Measurements from ENCODE around the gene RPL14. TPM values are rescaled to one million over a fixed set of nuclear protein-coding genes. Genes with fewer than 3 reads are reported as not detected.

Gene RPL14
- polyA plus RNA-seq, 4 donors, result 1,014 to 1,543 (median 1,365) TPM

DNA sequence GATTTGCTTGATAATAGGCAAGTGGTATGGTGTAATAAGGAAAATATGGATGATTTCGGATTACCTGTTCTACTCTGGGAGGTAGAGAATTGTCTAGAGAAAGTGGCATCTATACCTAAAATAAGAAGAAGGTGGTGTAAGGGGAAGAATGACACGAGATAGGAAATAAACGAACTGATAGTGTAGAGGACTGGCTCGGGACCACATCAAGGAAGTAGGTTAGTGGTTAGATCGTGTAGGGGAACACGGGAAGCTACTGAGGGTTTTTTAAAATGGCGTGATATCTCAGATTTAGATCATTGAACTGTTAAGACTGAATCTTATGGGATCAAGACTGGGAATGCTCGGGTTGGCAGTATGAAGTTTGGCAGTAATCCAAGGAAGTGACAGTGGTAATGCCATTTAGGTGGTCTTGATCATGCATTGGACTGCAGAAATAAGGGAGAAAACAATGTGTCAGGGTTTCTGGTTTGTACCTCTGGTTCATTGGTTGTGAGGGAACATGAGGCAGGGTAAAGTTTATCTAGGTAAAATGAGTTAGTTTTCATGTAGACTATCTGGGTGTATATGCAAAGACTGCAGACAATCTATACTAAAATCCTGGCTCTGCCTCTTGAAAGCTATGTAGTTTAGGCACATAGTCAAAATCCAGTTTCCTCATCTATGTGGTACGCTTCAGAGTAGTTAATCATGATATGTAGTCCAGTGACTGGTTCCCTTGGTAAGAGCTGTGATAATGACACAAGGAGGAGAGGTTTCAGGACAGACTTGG lies 7.4 kb downstream of the RPL14 start:
- DNase-seq (no peak), FAIRE-seq (no peak)
- Histone ChIP-seq H3K36me3 (ENCODE audit: control insufficient read depth in 3 of 3, insufficient read depth in 2 of 3, low read depth in 1 of 3, low read length in 3 of 3) (peaks cover 4 to 32% (median 11%) of the 10 kb centered on the region in 3 donors), H3K4me3 (ENCODE audit: low read depth in 1 of 3, low read length in 3 of 3) (no peak overlapping the region), H3K4me1 (ENCODE audit: control insufficient read depth in 3 of 3, insufficient read depth in 2 of 3, low read depth in 1 of 3, low read length in 2 of 3) (no peaks in the 10 kb centered on the region), H3K27ac (ENCODE audit: low read depth in 1 of 3, low read length in 2 of 3) (no peak overlapping the region), H3K27me3 (ENCODE audit: control insufficient read depth in 3 of 3, insufficient read depth in 3 of 3, low read length in 3 of 3) (no peaks in the 10 kb centered on the region), H3K9me3 (ENCODE audit: control insufficient read depth in 2 of 2, insufficient read depth in 1 of 2, low read depth in 1 of 2, low read length in 1 of 2) (no peaks in the 10 kb centered on the region)
- 61 to 80% (median 61%) methylated on average over 8 to 9 of the region's 9 CpGs for WGBS, 3 donors

DNA sequence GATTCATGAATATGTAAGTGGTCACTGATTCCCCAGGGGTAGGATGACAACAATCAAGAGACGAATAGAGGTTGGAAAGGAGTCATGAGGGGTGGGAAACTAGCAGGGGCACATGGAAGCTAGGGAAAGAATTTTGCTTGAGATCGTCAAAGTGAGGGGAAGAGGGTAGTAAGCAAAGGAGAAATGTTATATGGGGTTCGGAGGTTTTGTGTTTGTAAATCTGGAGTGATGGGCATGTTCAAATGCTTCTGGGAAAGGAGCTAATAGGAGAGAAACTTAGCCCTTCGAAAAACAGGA lies 7.9 kb downstream of the RPL14 start:
- DNase-seq (no peak), FAIRE-seq (no peak)
- H3K27ac ChIP-seq (ENCODE audit: low read depth in 1 of 3, low read length in 2 of 3), result no peak overlapping the region
- no peaks in the 10 kb centered on the region for H3K9me3 ChIP-seq (ENCODE audit: control insufficient read depth in 2 of 2, insufficient read depth in 1 of 2, low read depth in 1 of 2, low read length in 1 of 2)
- no peaks in the 10 kb centered on the region for H3K4me1 ChIP-seq (ENCODE audit: control insufficient read depth in 3 of 3, insufficient read depth in 2 of 3, low read depth in 1 of 3, low read length in 2 of 3)
- no peaks in the 10 kb centered on the region for H3K27me3 ChIP-seq (ENCODE audit: control insufficient read depth in 3 of 3, insufficient read depth in 3 of 3, low read length in 3 of 3)
- H3K36me3 ChIP-seq (ENCODE audit: control insufficient read depth in 3 of 3, insufficient read depth in 2 of 3, low read depth in 1 of 3, low read length in 3 of 3), result peaks cover 4 to 32% (median 11%) of the 10 kb centered on the region in 3 donors
- WGBS, 3 donors, result 84 to 92% (median 90%) methylated on average over 4 of the region's 4 CpGs
- H3K4me3 ChIP-seq (ENCODE audit: low read depth in 1 of 3, low read length in 3 of 3), result no peak overlapping the region

GRCh38 chr3:40465456-40465855 lies 8.3 kb downstream of the RPL14 start:
- H3K27me3 ChIP-seq (ENCODE audit: control insufficient read depth in 3 of 3, insufficient read depth in 3 of 3, low read length in 3 of 3), result no peaks in the 10 kb centered on the region
- H3K36me3 ChIP-seq (ENCODE audit: control insufficient read depth in 3 of 3, insufficient read depth in 2 of 3, low read depth in 1 of 3, low read length in 3 of 3), result peaks cover 4 to 28% (median 11%) of the 10 kb centered on the region in 3 donors
- H3K4me3 ChIP-seq (ENCODE audit: low read depth in 1 of 3, low read length in 3 of 3), result no peak overlapping the region
- H3K27ac ChIP-seq (ENCODE audit: low read depth in 1 of 3, low read length in 2 of 3), result no peak overlapping the region
- 91 to 95% (median 94%) methylated on average over 2 of the region's 2 CpGs for WGBS, 3 donors
- H3K9me3 ChIP-seq (ENCODE audit: control insufficient read depth in 2 of 2, insufficient read depth in 1 of 2, low read depth in 1 of 2, low read length in 1 of 2), result no peaks in the 10 kb centered on the region
- no peaks in the 10 kb centered on the region for H3K4me1 ChIP-seq (ENCODE audit: control insufficient read depth in 3 of 3, insufficient read depth in 2 of 3, low read depth in 1 of 3, low read length in 2 of 3)
- DNase-seq, result no peak
- no peak for FAIRE-seq

DNA sequence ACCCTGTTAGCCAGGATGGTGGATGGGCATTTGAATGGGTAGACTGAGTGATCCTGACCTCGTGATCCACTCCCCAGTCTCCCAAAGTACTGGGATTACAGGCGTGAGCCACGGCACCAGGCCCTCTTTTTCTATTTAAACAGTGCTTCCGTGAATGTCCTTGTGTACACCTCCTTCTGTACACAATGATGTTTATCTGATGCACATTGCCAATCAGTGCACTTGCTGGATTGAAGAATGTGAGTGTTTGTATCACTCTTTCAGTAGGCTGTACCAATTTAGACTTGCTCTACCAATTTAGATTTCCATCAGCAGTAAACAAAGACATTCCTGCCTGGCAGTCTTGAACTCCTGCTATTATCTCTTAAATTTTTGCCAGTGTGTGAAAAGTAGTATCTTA lies 10.9 kb downstream of the RPL14 start:
- 73 to 82% (median 73%) methylated on average over 4 of the region's 4 CpGs for WGBS, 3 donors
- no peak for FAIRE-seq
- H3K4me3 ChIP-seq (ENCODE audit: low read depth in 1 of 3, low read length in 3 of 3), result no peak overlapping the region
- peaks cover 2 to 7% (median 5%) of the 10 kb centered on the region in 3 donors for H3K36me3 ChIP-seq (ENCODE audit: control insufficient read depth in 3 of 3, insufficient read depth in 2 of 3, low read depth in 1 of 3, low read length in 3 of 3)
- H3K27me3 ChIP-seq (ENCODE audit: control insufficient read depth in 3 of 3, insufficient read depth in 3 of 3, low read length in 3 of 3), result no peaks in the 10 kb centered on the region
- no peak for DNase-seq
- H3K27ac ChIP-seq (ENCODE audit: low read depth in 1 of 3, low read length in 2 of 3), result no peak overlapping the region
- no peaks in the 10 kb centered on the region for H3K4me1 ChIP-seq (ENCODE audit: control insufficient read depth in 3 of 3, insufficient read depth in 2 of 3, low read depth in 1 of 3, low read length in 2 of 3)
- no peaks in the 10 kb centered on the region for H3K9me3 ChIP-seq (ENCODE audit: control insufficient read depth in 2 of 2, insufficient read depth in 1 of 2, low read depth in 1 of 2, low read length in 1 of 2)

- DNase-seq, result no peak
- H3K4me1 ChIP-seq (ENCODE audit: control insufficient read depth in 3 of 3, insufficient read depth in 2 of 3, low read depth in 1 of 3, low read length in 2 of 3), result no peaks in the 10 kb centered on the region
- FAIRE-seq, result no peak
- no peaks in the 10 kb centered on the region for H3K9me3 ChIP-seq (ENCODE audit: control insufficient read depth in 2 of 2, insufficient read depth in 1 of 2, low read depth in 1 of 2, low read length in 1 of 2)
- no peaks in the 10 kb centered on the region for H3K27me3 ChIP-seq (ENCODE audit: control insufficient read depth in 3 of 3, insufficient read depth in 3 of 3, low read length in 3 of 3)
- WGBS, 3 donors, result 65 to 82% (median 75%) methylated on average over 4 of the region's 4 CpGs
- no peak overlapping the region for H3K27ac ChIP-seq (ENCODE audit: low read depth in 1 of 3, low read length in 2 of 3)
- no peak overlapping the region for H3K4me3 ChIP-seq (ENCODE audit: low read depth in 1 of 3, low read length in 3 of 3)
- no peaks in the 10 kb centered on the region for H3K36me3 ChIP-seq (ENCODE audit: control insufficient read depth in 3 of 3, insufficient read depth in 2 of 3, low read depth in 1 of 3, low read length in 3 of 3)
Observed at GRCh38 chr3:40470701-40471100, 13.6 kb downstream of the RPL14 start.

- H3K36me3 ChIP-seq (ENCODE audit: control insufficient read depth in 3 of 3, insufficient read depth in 2 of 3, low read depth in 1 of 3, low read length in 3 of 3), result peaks cover 0 to 5% (median 0%) of the 10 kb centered on the region in 3 donors
- no peaks in the 10 kb centered on the region for H3K9me3 ChIP-seq (ENCODE audit: control insufficient read depth in 2 of 2, insufficient read depth in 1 of 2, low read depth in 1 of 2, low read length in 1 of 2)
- WGBS, 3 donors, result 3 to 9% (median 5%) methylated on average over 48 of the region's 48 CpGs
- H3K4me3 ChIP-seq (ENCODE audit: low read depth in 1 of 3, low read length in 3 of 3), result peak within 1 kb of the TSS; percentile 76 to 96 (median 94)
- DNase-seq, result peak; percentile 81 to 90
- H3K27ac ChIP-seq (ENCODE audit: low read depth in 1 of 3, low read length in 2 of 3), result peak within 1 kb of the TSS; percentile 59 to 87 (median 63)
- peaks cover 0 to 8% (median 2%) of the 10 kb centered on the region in 3 donors for H3K4me1 ChIP-seq (ENCODE audit: control insufficient read depth in 3 of 3, insufficient read depth in 2 of 3, low read depth in 1 of 3, low read length in 2 of 3)
- no peaks in the 10 kb centered on the region for H3K27me3 ChIP-seq (ENCODE audit: control insufficient read depth in 3 of 3, insufficient read depth in 3 of 3, low read length in 3 of 3)
- FAIRE-seq, result no peak
Observed at GRCh38 chr3:40476478-40477470, 19.6 kb downstream of the RPL14 start, which contains the start of gene ZNF619. Gene ZNF619, plus strand, starts transcription at chr3:40477122. Its CDS starts 858 bp downstream, at chr3:40477980.

DNA sequence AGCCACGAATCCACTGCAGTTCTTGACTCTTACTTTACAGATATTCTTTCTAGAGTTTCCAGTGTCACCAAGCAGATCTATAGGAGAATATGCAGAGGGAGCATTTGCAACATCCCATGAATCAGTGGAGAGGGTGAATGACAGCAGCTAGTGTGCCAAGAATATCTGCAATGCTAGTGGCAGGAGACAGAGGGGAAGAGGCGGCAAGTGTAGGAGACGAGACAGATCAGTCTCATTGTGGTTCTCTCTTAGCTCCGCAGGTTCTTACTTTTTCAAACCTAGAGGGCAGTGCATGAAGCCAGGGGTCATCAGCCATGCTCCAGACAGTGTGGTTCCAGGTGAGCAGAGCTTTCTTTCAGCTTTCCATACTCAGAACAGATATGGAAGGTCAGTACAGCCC lies 20.5 kb downstream of the RPL14 start:
- Histone ChIP-seq H3K4me1 (ENCODE audit: control insufficient read depth in 3 of 3, insufficient read depth in 2 of 3, low read depth in 1 of 3, low read length in 2 of 3) (peaks cover 0 to 8% (median 2%) of the 10 kb centered on the region in 3 donors), H3K36me3 (ENCODE audit: control insufficient read depth in 3 of 3, insufficient read depth in 2 of 3, low read depth in 1 of 3, low read length in 3 of 3) (peaks cover 0 to 13% (median 2%) of the 10 kb centered on the region in 3 donors), H3K27ac (ENCODE audit: low read depth in 1 of 3, low read length in 2 of 3) (no peak overlapping the region), H3K9me3 (ENCODE audit: control insufficient read depth in 2 of 2, insufficient read depth in 1 of 2, low read depth in 1 of 2, low read length in 1 of 2) (no peaks in the 10 kb centered on the region), H3K4me3 (ENCODE audit: low read depth in 1 of 3, low read length in 3 of 3) (peak overlapping the region in 2 of 3 donors; percentile 76 to 94), H3K27me3 (ENCODE audit: control insufficient read depth in 3 of 3, insufficient read depth in 3 of 3, low read length in 3 of 3) (no peaks in the 10 kb centered on the region)
- FAIRE-seq, result no peak
- no peak for DNase-seq
- WGBS, 3 donors, result 26 to 53% (median 37%) methylated on average over 4 of the region's 4 CpGs

GRCh38 chr3:40487172-40487571 lies 30.0 kb downstream of the RPL14 start:
- Histone ChIP-seq H3K4me1 (ENCODE audit: control insufficient read depth in 3 of 3, insufficient read depth in 2 of 3, low read depth in 1 of 3, low read length in 2 of 3) (no peaks in the 10 kb centered on the region), H3K9me3 (ENCODE audit: control insufficient read depth in 2 of 2, insufficient read depth in 1 of 2, low read depth in 1 of 2, low read length in 1 of 2) (peaks cover 2 to 23% of the 10 kb centered on the region in 2 donors), H3K27me3 (ENCODE audit: control insufficient read depth in 3 of 3, insufficient read depth in 3 of 3, low read length in 3 of 3) (no peaks in the 10 kb centered on the region), H3K27ac (ENCODE audit: low read depth in 1 of 3, low read length in 2 of 3) (no peak overlapping the region), H3K4me3 (ENCODE audit: low read depth in 1 of 3, low read length in 3 of 3) (no peak overlapping the region), H3K36me3 (ENCODE audit: control insufficient read depth in 3 of 3, insufficient read depth in 2 of 3, low read depth in 1 of 3, low read length in 3 of 3) (peaks cover 7 to 38% (median 12%) of the 10 kb centered on the region in 3 donors)
- DNase-seq (no peak), FAIRE-seq (no peak)
- WGBS, 3 donors, result 96 to 99% (median 97%) methylated on average over 3 of the region's 3 CpGs
